Parathyroid adenoma (tissue), 2 donors: ENCODE measurements around the gene DIAPH1.
A peak's percentile ranks its signal among the peaks of the same experiment; 100 is the strongest.

Experiments
- H2AFZ ChIP-seq: fragments of 300-600 bp; sonication (generic); one replicate; pipeline ENCODE4 v1.7.0; 2017; ENCODE audit warnings: antibody characterized with exemption, mild to moderate bottlenecking
- H3K27ac ChIP-seq: fragments of 300-600 bp; sonication (generic); one replicate; pipeline ENCODE4 v1.7.0; 2017
- H3K27me3 ChIP-seq: fragments of 300-600 bp; sonication (generic); one replicate; pipeline ENCODE4 v1.7.0; 2017; ENCODE audit warnings: low read length; ENCODE audit not compliant: control insufficient read depth, insufficient read depth
- H3K36me3 ChIP-seq: fragments of 300-600 bp; sonication (generic); one replicate; pipeline ENCODE4 v1.7.0; 2017; ENCODE audit warnings: low read length; ENCODE audit not compliant: control insufficient read depth, insufficient read depth
- H3K4me1 ChIP-seq: fragments of 300-600 bp; sonication (generic); one replicate; pipeline ENCODE4 v1.7.0; 2017; ENCODE audit warnings: control low read depth
- H3K4me2 ChIP-seq: fragments of 300-600 bp; sonication (generic); one replicate; pipeline ENCODE4 v1.7.0; 2017; ENCODE audit warnings: low read length
- H3K4me3 ChIP-seq: fragments of 300-600 bp; sonication (generic); one replicate; pipeline ENCODE4 v1.7.0; 2017; ENCODE audit warnings: low read depth, low read length
- H3K79me2 ChIP-seq: fragments of 300-600 bp; sonication (generic); one replicate; pipeline ENCODE4 v1.7.0; 2017; ENCODE audit warnings: control low read depth
- H3K9ac ChIP-seq: fragments of 300-600 bp; sonication (generic); one replicate; pipeline ENCODE4 v1.7.0; 2017; ENCODE audit warnings: mild to moderate bottlenecking
- H3K9me3 ChIP-seq: fragments of 300-600 bp; sonication (generic); one replicate; pipeline ENCODE4 v1.7.0; 2017; ENCODE audit warnings: low read length; ENCODE audit not compliant: control insufficient read depth
- TF ChIP-seq, protein P1 (sequence below): fragments of 300-600 bp; sonication (generic); IDR thresholded peaks from one replicate; pipeline ENCODE4 v1.7.0; 2017; ENCODE audit warnings: antibody characterized with exemption, mild to moderate bottlenecking
- donor health status: primary hyperparathyroidism.

The DIAPH1 gene

DNA sequence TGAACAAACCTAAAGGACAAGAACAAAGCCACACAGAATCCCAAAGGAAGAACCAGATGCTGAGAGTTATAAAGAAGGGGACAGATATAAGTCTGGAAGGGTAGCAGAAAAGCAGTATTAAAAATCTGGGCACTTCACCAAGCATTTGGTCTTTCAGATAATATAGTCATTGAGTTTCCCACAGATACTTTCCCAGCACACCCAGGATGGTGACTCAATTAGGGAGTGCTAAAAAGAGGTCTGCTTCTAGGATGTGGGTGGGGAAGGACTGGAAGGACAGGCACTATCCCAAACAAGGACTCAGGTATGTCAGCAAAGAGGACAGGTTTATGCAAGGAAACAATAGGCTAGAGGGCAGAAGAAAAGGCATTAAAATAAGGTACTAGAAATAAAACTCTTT lies 59.3 kb downstream of the DIAPH1 start:
- peaks cover 26% of the 10 kb centered on the region for H3K4me1 ChIP-seq
- H3K4me3 ChIP-seq = no peak overlapping the region
- H3K9me3 ChIP-seq = no peaks in the 10 kb centered on the region
- no peaks in the 10 kb centered on the region for H3K36me3 ChIP-seq
- H2AFZ ChIP-seq = no peak overlapping the region
- no peaks in the 10 kb centered on the region for H3K27me3 ChIP-seq
- peak overlapping the region; percentile 89 for H3K27ac ChIP-seq
- no peak overlapping the region for H3K9ac ChIP-seq
- no peaks in the 10 kb centered on the region for H3K79me2 ChIP-seq
- TF ChIP-seq, protein P1, sequence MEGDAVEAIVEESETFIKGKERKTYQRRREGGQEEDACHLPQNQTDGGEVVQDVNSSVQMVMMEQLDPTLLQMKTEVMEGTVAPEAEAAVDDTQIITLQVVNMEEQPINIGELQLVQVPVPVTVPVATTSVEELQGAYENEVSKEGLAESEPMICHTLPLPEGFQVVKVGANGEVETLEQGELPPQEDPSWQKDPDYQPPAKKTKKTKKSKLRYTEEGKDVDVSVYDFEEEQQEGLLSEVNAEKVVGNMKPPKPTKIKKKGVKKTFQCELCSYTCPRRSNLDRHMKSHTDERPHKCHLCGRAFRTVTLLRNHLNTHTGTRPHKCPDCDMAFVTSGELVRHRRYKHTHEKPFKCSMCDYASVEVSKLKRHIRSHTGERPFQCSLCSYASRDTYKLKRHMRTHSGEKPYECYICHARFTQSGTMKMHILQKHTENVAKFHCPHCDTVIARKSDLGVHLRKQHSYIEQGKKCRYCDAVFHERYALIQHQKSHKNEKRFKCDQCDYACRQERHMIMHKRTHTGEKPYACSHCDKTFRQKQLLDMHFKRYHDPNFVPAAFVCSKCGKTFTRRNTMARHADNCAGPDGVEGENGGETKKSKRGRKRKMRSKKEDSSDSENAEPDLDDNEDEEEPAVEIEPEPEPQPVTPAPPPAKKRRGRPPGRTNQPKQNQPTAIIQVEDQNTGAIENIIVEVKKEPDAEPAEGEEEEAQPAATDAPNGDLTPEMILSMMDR = no peak
- no peak overlapping the region for H3K4me2 ChIP-seq

DNA sequence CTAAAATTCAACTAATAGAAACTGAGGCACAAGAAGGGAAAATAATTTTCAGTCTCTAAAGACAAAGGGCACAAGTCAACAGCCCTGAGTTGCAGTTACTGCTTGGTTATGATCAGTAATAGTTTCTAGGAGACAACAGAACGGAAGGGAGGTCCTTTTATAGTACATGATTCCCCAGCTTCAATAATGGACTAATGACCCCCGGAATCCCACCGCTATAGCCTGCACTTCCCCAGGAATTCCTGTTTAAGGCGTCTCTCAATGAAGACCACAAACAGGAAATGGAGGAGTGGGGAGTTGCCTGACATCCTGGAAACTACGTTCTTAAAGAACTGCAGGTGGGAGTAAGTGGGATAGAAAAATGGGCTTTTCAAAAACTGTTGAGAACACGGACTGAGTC lies 60.6 kb downstream of the DIAPH1 start:
- H3K9ac ChIP-seq = no peak overlapping the region
- H3K4me1 ChIP-seq = peaks cover 23% of the 10 kb centered on the region
- H3K27ac ChIP-seq = peak overlapping the region; percentile 89
- peak overlapping the region; percentile 45 for H3K4me3 ChIP-seq
- H3K36me3 ChIP-seq = no peaks in the 10 kb centered on the region
- H3K9me3 ChIP-seq = no peaks in the 10 kb centered on the region
- TF ChIP-seq, protein P1 = no peak
- H2AFZ ChIP-seq = peak overlapping the region; percentile 81
- no peaks in the 10 kb centered on the region for H3K79me2 ChIP-seq
- no peaks in the 10 kb centered on the region for H3K27me3 ChIP-seq
- H3K4me2 ChIP-seq = peak overlapping the region; percentile 34

DNA sequence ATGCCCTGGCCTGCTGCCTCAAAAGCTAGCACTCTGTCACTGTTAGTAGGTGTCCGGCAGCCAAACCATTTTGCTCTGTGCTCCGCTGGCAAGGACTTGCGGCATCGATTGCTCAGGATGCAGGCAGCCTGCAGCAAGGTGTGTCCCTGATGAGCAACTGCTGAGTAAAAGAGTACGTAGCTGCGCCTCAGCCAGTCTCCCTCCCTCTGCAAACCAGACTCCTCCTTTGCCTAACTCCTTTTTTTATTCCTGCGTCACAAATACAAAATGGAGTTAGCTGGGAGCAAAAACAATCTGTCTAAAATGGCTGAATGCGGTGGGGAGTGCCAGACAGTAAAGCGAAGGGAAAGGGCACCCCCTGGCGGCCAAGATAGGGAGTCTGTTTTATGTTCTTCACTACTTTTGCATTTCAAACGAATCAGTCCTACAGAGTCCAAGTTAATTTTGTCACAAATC lies 61.1 kb downstream of the DIAPH1 start:
- TF ChIP-seq, protein P1 = peak; percentile 95
- H3K9ac ChIP-seq = no peak overlapping the region
- H3K36me3 ChIP-seq = no peaks in the 10 kb centered on the region
- H3K79me2 ChIP-seq = no peaks in the 10 kb centered on the region
- H3K4me2 ChIP-seq = peak overlapping the region; percentile 52
- peak overlapping the region; percentile 45 for H3K4me3 ChIP-seq
- peak overlapping the region; percentile 81 for H2AFZ ChIP-seq
- H3K27ac ChIP-seq = peak overlapping the region; percentile 89
- peaks cover 23% of the 10 kb centered on the region for H3K4me1 ChIP-seq
- no peaks in the 10 kb centered on the region for H3K27me3 ChIP-seq
- no peaks in the 10 kb centered on the region for H3K9me3 ChIP-seq

DNA sequence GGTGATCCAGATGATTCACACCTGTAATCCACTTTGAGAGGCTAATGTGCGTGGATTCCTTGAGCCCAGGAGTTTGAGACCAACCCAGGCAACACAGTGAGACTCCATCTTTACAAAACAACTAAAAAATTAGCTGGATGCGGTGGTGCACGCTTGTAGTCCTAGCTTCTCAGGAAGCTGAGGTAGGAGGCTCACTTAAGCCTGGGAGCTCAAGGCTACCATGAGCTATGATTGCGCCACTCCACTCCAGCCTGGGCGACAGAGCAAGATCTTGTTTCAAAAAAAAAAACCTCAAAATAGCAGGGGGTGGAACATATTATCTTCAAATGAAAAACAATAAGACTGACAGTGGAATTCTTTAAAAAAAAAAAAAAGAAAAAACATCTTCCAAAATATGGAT lies 70.9 kb downstream of the DIAPH1 start:
- no peak overlapping the region for H3K4me3 ChIP-seq
- no peaks in the 10 kb centered on the region for H3K4me1 ChIP-seq
- no peaks in the 10 kb centered on the region for H3K9me3 ChIP-seq
- no peaks in the 10 kb centered on the region for H3K27me3 ChIP-seq
- H2AFZ ChIP-seq = no peak overlapping the region
- H3K79me2 ChIP-seq = no peaks in the 10 kb centered on the region
- no peak overlapping the region for H3K4me2 ChIP-seq
- no peaks in the 10 kb centered on the region for H3K36me3 ChIP-seq
- no peak overlapping the region for H3K27ac ChIP-seq
- TF ChIP-seq, protein P1 = no peak
- no peak overlapping the region for H3K9ac ChIP-seq

DNA sequence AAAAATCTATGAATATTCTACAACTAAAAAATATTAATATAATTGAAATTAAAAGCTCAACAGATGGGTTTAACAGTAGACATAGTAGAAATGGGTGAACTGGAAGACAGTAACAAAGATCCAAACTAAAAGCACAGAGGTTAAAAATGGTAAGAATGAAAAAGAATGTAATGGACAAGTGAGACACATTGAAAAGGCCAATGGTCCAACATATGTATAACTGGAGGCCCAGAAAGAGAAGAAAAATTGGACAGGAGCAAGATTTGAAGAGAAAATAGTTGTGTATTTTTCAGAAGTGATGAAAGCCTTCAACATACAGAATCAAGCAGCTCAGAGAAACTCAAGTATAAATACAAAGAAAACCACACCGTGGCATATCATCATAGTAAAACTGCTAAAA lies 71.3 kb downstream of the DIAPH1 start:
- Histone ChIP-seq H3K4me3 (no peak overlapping the region), H3K36me3 (no peaks in the 10 kb centered on the region), H3K9me3 (no peaks in the 10 kb centered on the region), H3K27ac (no peak overlapping the region), H2AFZ (no peak overlapping the region), H3K79me2 (no peaks in the 10 kb centered on the region), H3K4me1 (no peaks in the 10 kb centered on the region), H3K27me3 (no peaks in the 10 kb centered on the region), H3K4me2 (no peak overlapping the region), H3K9ac (no peak overlapping the region)
- TF ChIP-seq, protein P1 = no peak
